ENCODE measurements around the gene CNN2. TPM values are rescaled to one million over a fixed set of nuclear protein-coding genes. Genes with fewer than 3 reads are reported as not detected.

CNN2 gene
- total and polyA plus RNA-seq, 4 donors = 10.1 to 38.4 (median 26.8) TPM

- 84% methylated on average over 38 of the region's 38 CpGs for WGBS
- no peak for DNase-seq (ENCODE audit: low spot score)
- Histone ChIP-seq H3K4me3 (ENCODE audit: low read depth in 1 of 3, low read length in 3 of 3) (no peak overlapping the region), H3K36me3 (ENCODE audit: control insufficient read depth in 4 of 4, insufficient read depth in 3 of 4, low read depth in 1 of 4, low read length in 3 of 4) (peaks cover 6 to 24% (median 15%) of the 10 kb centered on the region in 4 donors), H3K9ac (ENCODE audit: low read depth in 1 of 2, low read length in 2 of 2) (no peak overlapping the region), H3K27ac (ENCODE audit: low read depth in 1 of 2, low read length in 2 of 2) (no peak overlapping the region), H3K9me3 (ENCODE audit: control insufficient read depth in 4 of 4, low read length in 3 of 4) (no peaks in the 10 kb centered on the region), H3K27me3 (ENCODE audit: control insufficient read depth in 4 of 4, insufficient read depth in 4 of 4, low read length in 3 of 4) (no peaks in the 10 kb centered on the region), H3K4me1 (ENCODE audit: control insufficient read depth in 4 of 4, insufficient read depth in 4 of 4, low read length in 3 of 4) (peaks cover 3 to 34% (median 10%) of the 10 kb centered on the region in 4 donors)
- TF ChIP-seq YY1 (IDR thresholded peaks at IDR 0.05) (no peak), RXRA (IDR thresholded peaks at IDR 0.05) (no peak), EGR1 (IDR thresholded peaks at IDR 0.05; ENCODE audit: low read depth in 2 of 2) (no peak), RAD21 (IDR thresholded peaks at IDR 0.05) (no peak), MAX (IDR thresholded peaks at IDR 0.05) (no peak), CTCF (IDR thresholded peaks at IDR 0.05; ENCODE audit: low read depth, low read length, missing input control) (no peak), NR2F2 (IDR thresholded peaks at IDR 0.05) (no peak), REST (IDR thresholded peaks at IDR 0.05) (no peak), HNF4G (IDR thresholded peaks at IDR 0.05) (no peak)
- TF ChIP-seq, protein P1, sequence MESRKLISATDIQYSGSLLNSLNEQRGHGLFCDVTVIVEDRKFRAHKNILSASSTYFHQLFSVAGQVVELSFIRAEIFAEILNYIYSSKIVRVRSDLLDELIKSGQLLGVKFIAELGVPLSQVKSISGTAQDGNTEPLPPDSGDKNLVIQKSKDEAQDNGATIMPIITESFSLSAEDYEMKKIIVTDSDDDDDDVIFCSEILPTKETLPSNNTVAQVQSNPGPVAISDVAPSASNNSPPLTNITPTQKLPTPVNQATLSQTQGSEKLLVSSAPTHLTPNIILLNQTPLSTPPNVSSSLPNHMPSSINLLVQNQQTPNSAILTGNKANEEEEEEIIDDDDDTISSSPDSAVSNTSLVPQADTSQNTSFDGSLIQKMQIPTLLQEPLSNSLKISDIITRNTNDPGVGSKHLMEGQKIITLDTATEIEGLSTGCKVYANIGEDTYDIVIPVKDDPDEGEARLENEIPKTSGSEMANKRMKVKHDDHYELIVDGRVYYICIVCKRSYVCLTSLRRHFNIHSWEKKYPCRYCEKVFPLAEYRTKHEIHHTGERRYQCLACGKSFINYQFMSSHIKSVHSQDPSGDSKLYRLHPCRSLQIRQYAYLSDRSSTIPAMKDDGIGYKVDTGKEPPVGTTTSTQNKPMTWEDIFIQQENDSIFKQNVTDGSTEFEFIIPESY (IDR thresholded peaks at IDR 0.05) = no peak
These were observed 59.5 kb downstream of the CNN2 start for GRCh38 chr19:1085676-1086442.

- H3K36me3 ChIP-seq (ENCODE audit: control insufficient read depth in 4 of 4, insufficient read depth in 3 of 4, low read depth in 1 of 4, low read length in 3 of 4) = peaks cover 9 to 27% (median 20%) of the 10 kb centered on the region in 4 donors
- TF ChIP-seq CTCF (IDR thresholded peaks at IDR 0.05; ENCODE audit: low read depth, low read length, missing input control) (no peak), RXRA (IDR thresholded peaks at IDR 0.05) (no peak), REST (IDR thresholded peaks at IDR 0.05) (no peak), TAF1 (conservative IDR thresholded peaks at IDR 0.05) (no peak), RAD21 (IDR thresholded peaks at IDR 0.05) (no peak)
- no peaks in the 10 kb centered on the region for H3K27me3 ChIP-seq (ENCODE audit: control insufficient read depth in 4 of 4, insufficient read depth in 4 of 4, low read length in 3 of 4)
- 86% methylated on average over 21 of the region's 21 CpGs for WGBS
- H3K9me3 ChIP-seq (ENCODE audit: control insufficient read depth in 4 of 4, low read length in 3 of 4) = no peaks in the 10 kb centered on the region
- H3K4me3 ChIP-seq (ENCODE audit: low read depth in 1 of 3, low read length in 3 of 3) = no peak overlapping the region
- H3K4me1 ChIP-seq (ENCODE audit: control insufficient read depth in 4 of 4, insufficient read depth in 4 of 4, low read length in 3 of 4) = peaks cover 2 to 27% (median 9%) of the 10 kb centered on the region in 4 donors
- no peak overlapping the region for H3K9ac ChIP-seq (ENCODE audit: low read depth in 1 of 2, low read length in 2 of 2)
- no peak overlapping the region for H3K27ac ChIP-seq (ENCODE audit: low read depth in 1 of 2, low read length in 2 of 2)
- DNase-seq (ENCODE audit: low spot score) = no peak
These were observed 60.2 kb downstream of the CNN2 start for GRCh38 chr19:1086613-1087012.

All from liver (tissue), 9 donors.